Glomerular visceral epithelial cell (primary cell): ENCODE data around the gene ELSPBP1.
"Not testable (repeated sequence)": the region's sequence is repeated elsewhere in the genome, so short reads cannot be mapped to it uniquely, and the experiment has no call there.

Experiments used
- DNase-seq: peaks from one replicate; pipeline ENCODE4 v3.0.0-alpha.2; 2016; ENCODE audit errors: extremely low spot score

ELSPBP1 gene

GRCh38 chr19:47994209-47994802 is at the start of gene ELSPBP1:
Gene ELSPBP1, plus strand, starts transcription at chr19:47994632. Its CDS starts 14,036 bp downstream, at chr19:48008668.
- DNase-seq: peak; percentile 30

- DNase-seq: not testable (repeated sequence)
These were observed 44.4 kb upstream of the ELSPBP1 start for GRCh38 chr19:47949852-47950521.

GRCh38 chr19:47952132-47952531 is 42.3 kb upstream of the ELSPBP1 start:
- not testable (repeated sequence) for DNase-seq

GRCh38 chr19:47955936-47956335 is 38.5 kb upstream of the ELSPBP1 start:
- not testable (repeated sequence) for DNase-seq

- DNase-seq: no peak
These were observed 20.9 kb upstream of the ELSPBP1 start for GRCh38 chr19:47973529-47973928.

- no peak for DNase-seq
These were observed 3.1 kb upstream of the ELSPBP1 start for GRCh38 chr19:47991191-47991808.

GRCh38 chr19:47992070-47992469 is 2.4 kb upstream of the ELSPBP1 start, which contains the start of gene BSPH1:
Gene BSPH1, minus strand, starts transcription at chr19:47992170. Its CDS starts 89 bp downstream, at chr19:47992081.
- no peak for DNase-seq

- no peak for DNase-seq
These were observed 1.8 kb downstream of the ELSPBP1 start for GRCh38 chr19:47996230-47996727.

- no peak for DNase-seq
These were observed 4.4 kb downstream of the ELSPBP1 start for GRCh38 chr19:47998800-47999199.

GRCh38 chr19:48000846-48001245 is 6.4 kb downstream of the ELSPBP1 start:
- DNase-seq: no peak

- no peak for DNase-seq
These were observed 9.8 kb downstream of the ELSPBP1 start for GRCh38 chr19:48004236-48004635.

GRCh38 chr19:48006762-48007161 is 12.3 kb downstream of the ELSPBP1 start:
- DNase-seq: no peak

- no peak for DNase-seq
These were observed 16.7 kb downstream of the ELSPBP1 start for GRCh38 chr19:48010932-48011758.

GRCh38 chr19:48020686-48021085 is 26.3 kb downstream of the ELSPBP1 start:
- DNase-seq: no peak

- DNase-seq: no peak
These were observed 28.6 kb downstream of the ELSPBP1 start for GRCh38 chr19:48023011-48023410.

GRCh38 chr19:48023518-48023917 is 29.1 kb downstream of the ELSPBP1 start:
- no peak for DNase-seq

- DNase-seq: no peak
These were observed 31.0 kb downstream of the ELSPBP1 start for GRCh38 chr19:48025480-48025879.

GRCh38 chr19:48029431-48029830 is 35.0 kb downstream of the ELSPBP1 start:
- no peak for DNase-seq

- DNase-seq: no peak
These were observed 35.6 kb downstream of the ELSPBP1 start for GRCh38 chr19:48030073-48030472.

GRCh38 chr19:48033604-48034003 is 39.2 kb downstream of the ELSPBP1 start:
- DNase-seq: no peak

- DNase-seq: no peak
These were observed 42.3 kb downstream of the ELSPBP1 start for GRCh38 chr19:48036765-48037164.
